ENCODE data around the gene MGLL. TPM values are rescaled to one million over a fixed set of nuclear protein-coding genes. Genes with fewer than 3 reads are reported as not detected.

The MGLL gene
- total RNA-seq, 2 experiments from 2014 or later = 0.28 to 0.38 TPM

DNA sequence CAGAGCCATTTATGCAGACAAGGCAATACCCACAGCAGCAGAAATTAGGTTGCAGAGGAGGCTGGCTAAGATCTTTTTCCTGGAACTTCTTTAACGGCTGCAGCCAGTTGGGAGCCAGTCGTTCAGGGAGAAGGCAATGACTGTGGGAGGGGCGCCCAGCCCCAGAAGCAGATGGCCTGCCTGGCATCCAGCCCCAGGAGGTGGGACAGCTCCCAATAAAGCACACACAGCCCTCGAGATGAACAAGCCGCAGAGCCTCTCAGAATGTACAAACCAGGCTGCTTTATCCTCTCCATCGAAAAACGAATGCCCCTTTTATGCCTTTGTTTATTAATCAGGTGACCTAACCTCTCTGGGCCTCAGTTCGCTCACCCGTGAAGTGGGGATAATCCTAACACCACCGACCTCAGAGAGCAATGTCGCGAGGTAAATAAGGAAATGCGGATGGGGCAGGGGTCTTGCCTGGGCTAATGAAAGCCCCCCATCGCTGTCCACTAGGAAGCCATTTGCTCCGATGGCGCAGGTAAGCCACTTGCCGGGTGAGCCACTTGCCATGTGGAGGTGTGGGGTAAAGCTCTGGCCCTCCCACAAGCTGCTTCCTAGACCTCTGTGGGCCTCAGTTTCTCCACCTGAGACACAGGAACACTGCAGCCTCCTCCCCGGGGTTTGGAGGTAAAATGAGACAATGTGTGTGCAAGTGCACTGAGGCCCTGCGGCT is 35.8 kb downstream of the MGLL start:
- no peak for TF ChIP-seq CTCF (IDR thresholded peaks at IDR 0.05)
- peaks cover 6% of the 10 kb centered on the region for H3K27me3 Mint-ChIP-seq

DNA sequence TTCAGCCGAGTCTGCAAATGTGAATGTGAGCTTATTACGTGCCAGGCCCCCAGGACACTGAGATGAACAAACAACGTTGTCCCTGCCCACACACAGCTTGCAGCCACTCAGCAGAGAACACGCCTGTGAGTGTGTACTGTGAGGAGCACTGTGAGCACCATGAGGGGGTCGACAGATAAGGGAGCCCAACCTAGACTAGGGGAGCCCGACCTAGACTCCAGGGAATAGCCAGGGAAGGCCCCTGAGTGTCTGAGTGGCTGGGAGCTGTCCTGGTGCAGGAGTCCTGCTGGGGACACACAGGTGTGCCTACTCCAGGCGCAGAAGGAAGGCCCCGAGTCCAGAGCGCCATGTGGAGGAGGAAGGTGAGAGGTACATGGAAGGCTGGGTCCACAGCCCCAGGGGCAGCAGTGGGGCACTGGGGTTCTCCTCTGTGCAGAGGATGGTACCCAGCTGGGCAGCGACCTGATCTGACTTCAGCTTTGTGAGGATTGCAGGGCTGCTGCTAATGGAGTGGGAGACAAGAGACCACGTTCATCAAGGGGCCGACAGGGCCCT is 36.5 kb downstream of the MGLL start:
- no peaks in the 10 kb centered on the region for H3K9me3 Mint-ChIP-seq
- no peaks in the 10 kb centered on the region for H3K36me3 Mint-ChIP-seq (ENCODE audit: low read depth)
- ChIA-PET POLR2A (no interaction called here), CTCF (no interaction called here)
- DNase-seq = no peak
- H3K27ac Mint-ChIP-seq = no peak overlapping the region
- no peaks in the 10 kb centered on the region for H3K4me1 Mint-ChIP-seq (ENCODE audit: low read depth)
- intact Hi-C loops (cut with DNase I, micrococcal nuclease) = no loop called here
- Histone ChIP-seq H3K4me3 (ENCODE audit: low read length) (no peak overlapping the region), H3K36me3 (ENCODE audit: insufficient read depth, low read length) (no peaks in the 10 kb centered on the region), H3K4me1 (ENCODE audit: insufficient read depth, low read length) (no peaks in the 10 kb centered on the region), H3K27me3 (ENCODE audit: control insufficient read depth in 1 of 2, insufficient read depth in 2 of 2, low read length in 2 of 2) (no peaks in the 10 kb centered on the region), H3K27ac (ENCODE audit: low read depth in 1 of 2, low read length in 2 of 2) (no peak overlapping the region), H3K9me3 (ENCODE audit: control insufficient read depth in 1 of 2, insufficient read depth in 1 of 2, low read length in 2 of 2) (no peaks in the 10 kb centered on the region)
- H3K4me3 Mint-ChIP-seq = no peak overlapping the region
- TF ChIP-seq CTCF (IDR thresholded peaks at IDR 0.05) = no peak
- H3K27me3 Mint-ChIP-seq = peaks cover 3% of the 10 kb centered on the region
- no peak for ATAC-seq (ENCODE audit: poor library complexity)

More for the DNA sequence above, 35.8 kb downstream of the MGLL start:
- H3K27ac Mint-ChIP-seq = no peak overlapping the region
- H3K4me1 Mint-ChIP-seq (ENCODE audit: low read depth) = peaks cover 6% of the 10 kb centered on the region
- no peak overlapping the region for H3K4me3 Mint-ChIP-seq
- DNase-seq (no peak), ATAC-seq (ENCODE audit: poor library complexity) (no peak)
- H3K4me1 ChIP-seq (ENCODE audit: insufficient read depth, low read length) = no peaks in the 10 kb centered on the region
- no peaks in the 10 kb centered on the region for H3K36me3 ChIP-seq (ENCODE audit: insufficient read depth, low read length)
- POLR2A ChIA-PET = no interaction called here
- H3K9me3 ChIP-seq (ENCODE audit: control insufficient read depth in 1 of 2, insufficient read depth in 1 of 2, low read length in 2 of 2) = no peaks in the 10 kb centered on the region
- CTCF ChIA-PET = no interaction called here
- intact Hi-C loops (cut with DNase I, micrococcal nuclease) = no loop called here
- no peak overlapping the region for H3K27ac ChIP-seq (ENCODE audit: low read depth in 1 of 2, low read length in 2 of 2)
- H3K4me3 ChIP-seq (ENCODE audit: low read length) = no peak overlapping the region
- no peaks in the 10 kb centered on the region for H3K9me3 Mint-ChIP-seq
- H3K27me3 ChIP-seq (ENCODE audit: control insufficient read depth in 1 of 2, insufficient read depth in 2 of 2, low read length in 2 of 2) = no peaks in the 10 kb centered on the region
- no peaks in the 10 kb centered on the region for H3K36me3 Mint-ChIP-seq (ENCODE audit: low read depth)

DNA sequence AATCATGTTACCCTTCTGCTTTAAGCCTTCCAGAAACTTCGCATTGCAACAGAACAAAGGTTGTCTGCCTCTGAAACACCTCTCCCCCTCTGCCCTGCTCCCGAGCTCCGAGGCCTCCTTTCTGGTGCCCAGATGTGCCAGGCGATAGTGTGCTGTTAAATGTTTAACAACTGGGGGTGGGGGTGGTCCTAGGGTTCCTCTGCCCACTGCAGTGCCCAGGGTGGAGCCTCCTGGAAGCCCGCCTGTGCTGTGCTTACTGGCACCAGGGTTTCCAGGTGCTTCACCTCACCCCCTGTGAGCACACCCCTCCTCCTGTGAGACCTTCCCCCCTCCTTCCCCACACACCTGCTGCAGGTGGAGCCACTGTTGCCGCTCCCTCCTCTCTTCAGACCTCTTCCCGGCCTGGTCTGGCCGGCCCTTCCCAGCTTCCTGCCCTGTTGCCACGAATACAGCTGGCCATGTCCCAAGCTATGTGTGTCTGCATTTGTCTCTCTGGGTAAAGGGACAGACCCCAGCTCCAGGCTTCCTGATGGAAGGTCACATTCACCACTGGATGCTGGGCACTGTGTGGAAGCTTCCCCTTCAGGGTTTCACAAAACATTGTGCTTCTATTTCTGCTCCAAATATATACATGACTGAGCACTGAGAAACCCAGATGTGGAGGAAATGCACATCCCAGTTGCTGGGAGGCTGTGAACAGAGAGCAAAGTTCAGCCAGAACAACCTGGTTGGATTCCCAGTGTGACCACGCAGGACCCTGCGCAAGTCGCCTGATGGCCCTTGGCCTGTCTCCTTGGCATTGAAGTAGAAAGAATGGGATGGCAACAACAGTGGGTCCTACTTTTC is 37.2 kb downstream of the MGLL start:
- Mint-ChIP-seq H3K4me1 (ENCODE audit: low read depth) (no peaks in the 10 kb centered on the region), H3K36me3 (ENCODE audit: low read depth) (no peaks in the 10 kb centered on the region), H3K27ac (no peak overlapping the region), H3K9me3 (no peaks in the 10 kb centered on the region), H3K27me3 (no peaks in the 10 kb centered on the region), H3K4me3 (no peak overlapping the region)
- Histone ChIP-seq H3K4me3 (ENCODE audit: low read length) (no peak overlapping the region), H3K27ac (ENCODE audit: low read depth in 1 of 2, low read length in 2 of 2) (no peak overlapping the region), H3K36me3 (ENCODE audit: insufficient read depth, low read length) (no peaks in the 10 kb centered on the region), H3K9me3 (ENCODE audit: control insufficient read depth in 1 of 2, insufficient read depth in 1 of 2, low read length in 2 of 2) (no peaks in the 10 kb centered on the region), H3K27me3 (ENCODE audit: control insufficient read depth in 1 of 2, insufficient read depth in 2 of 2, low read length in 2 of 2) (no peaks in the 10 kb centered on the region), H3K4me1 (ENCODE audit: insufficient read depth, low read length) (no peaks in the 10 kb centered on the region)
- CTCF ChIA-PET = no interaction called here
- POLR2A ChIA-PET = no interaction called here
- intact Hi-C loops (cut with DNase I, micrococcal nuclease) = no loop called here
- TF ChIP-seq CTCF (IDR thresholded peaks at IDR 0.05) = no peak
- DNase-seq = no peak
- no peak for ATAC-seq (ENCODE audit: poor library complexity)

Data from CD4-positive, alpha-beta T cell (primary cell).